ENCODE results near the gene OSM.
"Not testable (repeated sequence)": the region's sequence is repeated elsewhere in the genome, so short reads cannot be mapped to it uniquely, and the experiment has no call there.

The OSM gene

GRCh38 chr22:30221121-30221992 is 45.3 kb downstream of the OSM start:
- peak; percentile 54 for DNase-seq
- in situ Hi-C loops (cut with MboI; ENCODE audit: low pct_unique_long_range_greater_than_20kb, low sequenced_read_pairs) = no loop called here

DNA sequence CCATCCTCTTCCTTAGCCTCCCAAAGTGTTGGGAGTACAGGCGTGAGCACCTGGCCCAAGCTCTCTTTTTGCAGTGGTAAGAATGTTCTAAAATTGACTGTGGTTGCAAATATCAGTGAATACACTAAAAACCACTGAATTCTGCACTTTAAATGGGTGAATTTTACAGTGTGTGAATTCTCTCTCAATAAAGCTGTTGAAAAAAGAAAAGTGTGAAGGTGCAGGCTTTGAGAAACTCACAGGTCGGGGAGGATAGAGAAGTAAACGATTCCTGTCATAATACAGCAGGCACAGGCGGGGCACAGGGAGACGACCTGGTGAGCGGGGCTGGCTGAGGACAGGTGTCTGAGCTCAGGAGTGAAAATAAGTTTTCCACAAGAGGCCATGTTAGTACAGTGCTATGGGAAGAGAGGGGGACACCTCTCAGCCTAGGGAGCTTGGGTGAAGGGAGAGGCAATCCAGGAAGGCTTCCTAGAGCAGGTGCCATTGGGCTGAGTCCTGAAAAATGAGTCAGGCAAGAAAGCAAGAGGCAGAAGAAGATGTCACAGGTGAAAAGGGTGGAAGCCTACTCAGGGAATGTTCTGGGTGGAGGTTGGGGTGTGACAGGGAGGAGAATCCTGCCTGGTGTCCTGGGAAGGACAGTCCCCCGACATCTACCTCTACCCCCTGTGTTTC is 46.2 kb downstream of the OSM start:
- no peak for DNase-seq
- in situ Hi-C loops (cut with MboI; ENCODE audit: low pct_unique_long_range_greater_than_20kb, low sequenced_read_pairs) = no loop called here

GRCh38 chr22:30219668-30220278 is 46.9 kb downstream of the OSM start:
- DNase-seq = no peak
- in situ Hi-C loops (cut with MboI; ENCODE audit: low pct_unique_long_range_greater_than_20kb, low sequenced_read_pairs) = no loop called here

DNA sequence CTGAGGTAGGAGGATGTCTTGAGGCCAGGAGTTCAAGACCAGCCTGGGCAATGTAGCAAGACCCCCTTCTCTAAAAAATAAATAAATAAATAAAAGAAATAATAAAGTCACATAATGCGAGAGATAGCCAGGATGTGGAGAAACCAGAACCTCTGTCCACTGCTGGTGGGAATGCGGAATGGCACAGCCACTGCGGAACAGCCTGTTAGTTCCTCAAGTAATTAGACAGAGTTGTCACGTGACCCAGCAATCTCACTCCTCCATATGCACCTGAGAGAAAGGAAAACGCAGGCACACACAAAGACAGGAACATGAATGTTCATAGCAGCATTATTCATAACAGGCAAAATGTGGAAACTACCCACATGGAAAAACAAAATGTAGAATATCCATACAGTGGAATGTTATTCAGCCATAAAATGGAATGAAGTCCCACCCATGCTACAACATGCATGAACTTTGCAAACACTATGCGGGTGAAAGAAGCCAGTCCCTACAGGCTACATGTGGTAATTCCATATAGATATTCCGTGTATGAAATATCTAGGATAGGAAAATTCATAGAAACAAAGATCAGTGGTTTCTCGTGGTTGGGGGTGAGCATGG is 47.5 kb downstream of the OSM start:
- in situ Hi-C loops (cut with MboI; ENCODE audit: low pct_unique_long_range_greater_than_20kb, low sequenced_read_pairs) = no loop called here
- no peak for DNase-seq

- in situ Hi-C loops (cut with MboI; ENCODE audit: low pct_unique_long_range_greater_than_20kb, low sequenced_read_pairs) = no loop called here
- no peak for DNase-seq
These were observed 48.7 kb downstream of the OSM start for GRCh38 chr22:30217698-30218560.

GRCh38 chr22:30216710-30217109 is 49.9 kb downstream of the OSM start:
- no peak for DNase-seq
- in situ Hi-C loops (cut with MboI; ENCODE audit: low pct_unique_long_range_greater_than_20kb, low sequenced_read_pairs) = no loop called here

DNA sequence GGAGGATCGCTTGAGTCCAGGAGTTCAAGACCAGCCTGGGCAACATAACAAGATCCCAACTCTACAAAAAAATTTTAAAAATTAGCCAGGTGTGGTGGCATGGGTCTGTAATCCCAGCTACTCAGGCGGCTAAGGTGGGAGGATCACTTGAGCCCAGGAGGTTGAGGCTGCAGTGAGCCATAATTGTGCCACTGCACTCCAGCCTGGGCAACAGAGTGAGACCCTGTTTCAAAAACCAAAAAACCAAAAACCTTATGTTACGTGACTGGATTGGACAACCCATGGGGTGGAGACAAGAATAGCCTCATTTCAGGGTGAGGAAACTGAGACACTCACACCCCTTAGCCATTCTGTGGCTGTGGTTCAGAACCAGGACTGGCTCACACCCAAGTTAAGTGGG is 50.4 kb downstream of the OSM start:
- in situ Hi-C loops (cut with MboI; ENCODE audit: low pct_unique_long_range_greater_than_20kb, low sequenced_read_pairs); DNase-seq: not testable (repeated sequence)

DNA sequence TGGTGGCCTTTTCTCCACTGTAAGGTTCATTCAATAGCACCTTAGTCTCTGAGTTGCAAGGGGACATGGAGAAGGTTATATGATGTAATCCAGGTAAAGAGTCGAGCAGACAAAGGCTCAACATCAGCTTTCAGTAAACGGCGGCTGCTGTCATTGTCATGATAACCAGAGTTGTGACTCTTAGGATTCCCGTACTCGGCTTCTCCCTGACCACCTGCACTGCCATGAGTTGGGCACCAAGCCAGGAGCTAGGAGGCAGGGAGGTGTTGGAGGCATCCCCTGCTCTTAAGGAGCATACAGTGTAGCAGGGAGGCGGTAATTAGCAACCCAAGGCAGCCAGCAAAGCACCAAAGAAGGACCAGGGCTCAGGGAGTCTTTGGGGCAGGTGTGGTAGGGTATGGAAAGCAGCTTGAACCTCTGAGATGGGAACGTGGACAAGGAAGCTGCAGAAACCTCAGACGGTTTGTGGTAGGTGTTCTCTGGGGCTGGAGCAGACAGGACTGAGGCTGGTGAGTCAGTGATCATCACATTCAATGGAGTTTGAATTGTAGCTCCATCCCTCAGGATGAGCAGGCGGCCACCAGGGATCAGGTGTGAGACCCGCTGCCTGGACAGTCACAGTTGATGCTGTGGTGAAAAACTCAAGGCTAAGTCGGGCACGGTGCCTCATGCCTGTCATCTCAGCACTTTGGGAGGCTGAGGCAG is 51.8 kb downstream of the OSM start:
- in situ Hi-C loops (cut with MboI; ENCODE audit: low pct_unique_long_range_greater_than_20kb, low sequenced_read_pairs) = no loop called here
- no peak for DNase-seq

DNA sequence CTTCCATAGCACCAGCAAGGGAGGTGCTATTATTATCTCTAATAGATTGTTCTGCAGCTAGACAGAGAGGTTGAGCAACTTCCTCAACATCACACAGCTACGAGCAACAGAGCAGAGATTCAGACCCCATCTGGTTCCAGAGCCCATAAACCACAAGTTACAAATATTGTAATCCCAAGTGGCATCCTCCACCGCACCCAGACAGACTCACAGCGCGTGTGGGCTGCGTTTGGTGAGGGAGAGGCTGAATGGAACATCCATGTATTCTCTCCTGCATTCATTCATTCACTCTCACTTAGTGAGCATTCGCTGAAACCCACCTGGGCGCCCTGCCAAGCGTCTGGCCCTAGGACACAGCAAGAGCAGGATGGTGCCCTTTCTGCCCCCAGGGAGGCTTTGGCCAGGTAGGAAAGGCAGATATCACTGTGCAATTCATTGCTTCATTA is 53.6 kb downstream of the OSM start:
- no peak for DNase-seq
- in situ Hi-C loops (cut with MboI; ENCODE audit: low pct_unique_long_range_greater_than_20kb, low sequenced_read_pairs) = no loop called here
